Neural cell (in vitro differentiated cells): ENCODE data around the gene RAPGEF5. TPM values are rescaled to one million over a fixed set of nuclear protein-coding genes. Genes with fewer than 3 reads are reported as not detected.

ENCODE experiments used
- H2AFZ ChIP-seq: fragments of 200-600, 300-800 bp; sonication (generic), shearing (Covaris generic); 2 replicates; pipeline ENCODE4 v1.6.0; 2014; ENCODE audit warnings: low read depth, mild to moderate bottlenecking, antibody characterized with exemption, low read length, moderate library complexity
- H3F3A ChIP-seq: fragments of 200-600 bp; shearing (Covaris generic); 2 replicates; pipeline ENCODE4 v1.6.1; 2016; ENCODE audit warnings: mild to moderate bottlenecking, moderate library complexity, mixed read lengths, antibody characterized with exemption, low read length; ENCODE audit not compliant: insufficient read depth, poor library complexity, severe bottlenecking
- H3K27ac ChIP-seq: fragments of 200-600, 300-800 bp; sonication (generic), shearing (Covaris generic); 2 replicates; pipeline ENCODE4 v1.5.1; 2014; ENCODE audit warnings: mild to moderate bottlenecking, low read length, moderate library complexity
- H3K27me3 ChIP-seq: fragments of 300-800, 200-600 bp; sonication (generic), shearing (Covaris generic); 2 replicates; pipeline ENCODE4 v1.6.0; 2014; ENCODE audit warnings: mild to moderate bottlenecking, low read depth, low read length, moderate library complexity; ENCODE audit not compliant: insufficient read depth
- H3K36me3 ChIP-seq: fragments of 300-800, 200-600 bp; sonication (generic), shearing (Covaris generic); 2 replicates; pipeline ENCODE4 v1.5.1; 2014; ENCODE audit warnings: mild to moderate bottlenecking, antibody characterized with exemption, low read length, moderate library complexity; ENCODE audit not compliant: insufficient read depth
- H3K4me2 ChIP-seq: fragments of 300-800, 200-600 bp; sonication (generic), shearing (Covaris generic); 2 replicates; pipeline ENCODE4 v1.6.0; 2014; ENCODE audit warnings: mild to moderate bottlenecking, low read length
- H3K4me3 ChIP-seq: fragments of 300-800, 200-600 bp; sonication (generic), shearing (Covaris generic); 2 replicates; pipeline ENCODE4 v1.5.1; 2014; ENCODE audit warnings: mild to moderate bottlenecking, low read length, moderate library complexity
- H3K79me2 ChIP-seq: fragments of 200-600 bp; shearing (Covaris generic); replicated peaks from 2 replicates; pipeline ENCODE4 v1.6.0; 2014; ENCODE audit warnings: mild to moderate bottlenecking, low read length, moderate library complexity; ENCODE audit not compliant: insufficient read depth
- H3K9ac ChIP-seq: fragments of 300-800, 200-600 bp; sonication (generic), shearing (Covaris generic); 2 replicates; pipeline ENCODE4 v1.6.1; 2016; ENCODE audit warnings: mild to moderate bottlenecking, low read length, mixed read lengths
- H3K9me2 ChIP-seq: fragments of 200-600 bp; shearing (Covaris generic); 2 replicates; pipeline ENCODE4 v1.6.1; 2016; ENCODE audit warnings: mild to moderate bottlenecking, low read length, mixed read lengths; ENCODE audit not compliant: insufficient read depth
- H3K9me3 ChIP-seq: fragments of 200-600, 300-800 bp; sonication (generic), shearing (Covaris generic); 2 replicates; pipeline ENCODE4 v1.6.1; 2016; ENCODE audit warnings: mild to moderate bottlenecking, mixed run types, low read length, moderate library complexity, mixed read lengths
- H4K20me1 ChIP-seq: fragments of 200-600 bp; shearing (Covaris generic); 2 replicates; pipeline ENCODE4 v1.6.1; 2016; ENCODE audit warnings: mild to moderate bottlenecking, mixed run types; ENCODE audit not compliant: insufficient read depth
- CTCF ChIP-seq: fragments of 450-650 bp; IDR thresholded peaks from 2 replicates; pipeline ENCODE4 v1.5.1; 2014; ENCODE audit warnings: antibody characterized with exemption, mild to moderate bottlenecking, moderate library complexity; ENCODE audit not compliant: poor library complexity, severe bottlenecking
- EP300 ChIP-seq: fragments of 450-650 bp; conservative IDR thresholded peaks from 2 replicates; pipeline ENCODE4 v1.6.1; 2014; ENCODE audit warnings: antibody characterized with exemption, mild to moderate bottlenecking, moderate library complexity; ENCODE audit not compliant: poor library complexity, severe bottlenecking
- EZH2 ChIP-seq: fragments of 200-600, 300-800 bp; shearing (Covaris generic), sonication (generic); IDR thresholded peaks from 2 replicates; pipeline ENCODE4 v1.6.1; 2014; ENCODE audit warnings: antibody characterized with exemption, low read length, borderline replicate concordance, mild to moderate bottlenecking; ENCODE audit not compliant: insufficient read depth, poor library complexity, severe bottlenecking
- MXI1 ChIP-seq: fragments of 450-650 bp; conservative IDR thresholded peaks from 2 replicates; pipeline ENCODE4 v1.6.1; 2014; ENCODE audit warnings: antibody characterized with exemption, mild to moderate bottlenecking; ENCODE audit not compliant: poor library complexity, severe bottlenecking
- POLR2AphosphoS5 ChIP-seq: IDR thresholded peaks from 2 replicates; pipeline ENCODE4 v1.6.1; 2012
- RAD21 ChIP-seq: fragments of 450-650 bp; conservative IDR thresholded peaks from 2 replicates; pipeline ENCODE4 v1.6.1; 2014; ENCODE audit warnings: antibody characterized with exemption, mild to moderate bottlenecking, moderate library complexity
- REST ChIP-seq: IDR thresholded peaks from 2 replicates; pipeline ENCODE4 v1.6.1; 2012; ENCODE audit warnings: borderline replicate concordance
- SMC3 ChIP-seq: fragments of 450-650 bp; conservative IDR thresholded peaks from 2 replicates; pipeline ENCODE4 v1.6.1; 2014; ENCODE audit warnings: antibody characterized with exemption, mild to moderate bottlenecking, moderate library complexity; ENCODE audit not compliant: poor library complexity
- TAF1 ChIP-seq: IDR thresholded peaks from 2 replicates; pipeline ENCODE4 v1.6.1; 2012; ENCODE audit warnings: low read depth
- polyA plus RNA-seq: library from polyadenylated mRNA; depleted of rRNA; stranded (reverse); fragments of >200 nt; gene quantifications from 2 replicates; pipeline ENCODE4 v1.2.3, GENCODE V29; 2014

The RAPGEF5 gene
- polyA plus RNA-seq, 1 donor from 2014 or later = 48.0 TPM

DNA sequence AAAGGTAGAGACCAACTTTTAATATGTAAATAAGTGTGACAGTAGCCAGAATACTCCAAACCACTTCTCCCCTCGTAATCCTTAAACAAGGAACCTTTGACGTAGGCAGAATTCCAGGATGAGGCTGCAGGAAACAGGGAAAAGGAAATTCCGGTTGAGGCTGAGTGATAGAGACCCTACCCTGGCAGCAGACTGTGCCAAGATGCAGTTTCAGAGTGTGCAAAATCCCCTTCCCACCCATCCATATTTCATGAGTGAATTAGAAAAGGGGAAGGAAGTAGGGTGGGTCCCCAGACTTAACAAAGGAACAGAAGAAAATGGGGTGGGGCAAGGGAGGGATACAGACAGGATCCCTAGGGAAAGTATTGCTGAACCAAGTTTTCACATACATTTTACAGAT is 143.0 kb downstream of the RAPGEF5 start:
- no peak overlapping the region for H3K27ac ChIP-seq

DNA sequence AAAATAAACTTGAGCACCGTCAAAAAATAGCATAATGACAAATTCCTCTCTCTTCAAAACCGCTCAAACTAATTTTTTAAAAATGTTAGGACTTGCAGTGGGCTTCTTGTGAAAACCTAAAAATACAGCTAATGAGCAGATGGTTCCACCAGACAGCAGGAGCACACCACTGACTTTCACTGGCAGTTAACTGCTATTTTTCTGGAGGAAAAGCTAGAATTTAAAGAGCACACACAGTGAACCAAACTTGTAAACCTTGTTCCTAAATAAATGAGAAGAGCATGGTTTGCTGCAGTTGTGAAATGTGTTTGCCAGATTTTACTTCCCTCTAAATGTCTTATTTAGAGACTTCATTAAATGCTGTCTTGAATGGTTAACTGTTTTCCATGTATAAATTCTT is 143.9 kb downstream of the RAPGEF5 start:
- Histone ChIP-seq H3K9ac (no peak overlapping the region), H3K9me3 (no peaks in the 10 kb centered on the region), H4K20me1 (no peaks in the 10 kb centered on the region), H3F3A (no peaks in the 10 kb centered on the region), H3K9me2 (no peaks in the 10 kb centered on the region), H3K36me3 (no peaks in the 10 kb centered on the region), H3K27ac (no peak overlapping the region), H3K79me2 (no peaks in the 10 kb centered on the region), H3K4me3 (no peak overlapping the region), H2AFZ (no peak overlapping the region), H3K27me3 (no peaks in the 10 kb centered on the region), H3K4me2 (no peak overlapping the region)
- TF ChIP-seq SMC3 (no peak), TAF1 (no peak), EZH2 (no peak), REST (no peak)

More for the DNA sequence above, 143.0 kb downstream of the RAPGEF5 start:
- H3K36me3 ChIP-seq = no peaks in the 10 kb centered on the region
- no peaks in the 10 kb centered on the region for H3K79me2 ChIP-seq
- no peak overlapping the region for H3K4me2 ChIP-seq
- TF ChIP-seq EP300 (no peak), TAF1 (no peak), MXI1 (no peak), RAD21 (no peak), POLR2AphosphoS5 (no peak)
- no peaks in the 10 kb centered on the region for H3K27me3 ChIP-seq
- H3K9me3 ChIP-seq = no peaks in the 10 kb centered on the region
- no peaks in the 10 kb centered on the region for H3F3A ChIP-seq
- H2AFZ ChIP-seq = no peak overlapping the region
- no peak overlapping the region for H3K4me3 ChIP-seq
- no peaks in the 10 kb centered on the region for H3K9me2 ChIP-seq
- no peak overlapping the region for H3K9ac ChIP-seq
- H4K20me1 ChIP-seq = no peaks in the 10 kb centered on the region

- Histone ChIP-seq H3K4me2 (no peak overlapping the region), H3K9me2 (no peaks in the 10 kb centered on the region), H3K9ac (no peak overlapping the region), H3F3A (no peaks in the 10 kb centered on the region), H3K36me3 (no peaks in the 10 kb centered on the region), H3K4me3 (no peak overlapping the region), H3K27ac (no peak overlapping the region), H4K20me1 (no peaks in the 10 kb centered on the region), H3K79me2 (no peaks in the 10 kb centered on the region), H3K27me3 (no peaks in the 10 kb centered on the region), H2AFZ (no peak overlapping the region), H3K9me3 (no peaks in the 10 kb centered on the region)
- no peak for TF ChIP-seq CTCF
- TF ChIP-seq TAF1 = no peak
- no peak for TF ChIP-seq SMC3
- TF ChIP-seq REST = no peak
- no peak for TF ChIP-seq EZH2
- no peak for TF ChIP-seq RAD21
- TF ChIP-seq POLR2AphosphoS5 = no peak
- no peak for TF ChIP-seq EP300
- no peak for TF ChIP-seq MXI1
Observed at GRCh38 chr7:22210967-22211366, 146.0 kb downstream of the RAPGEF5 start.
